Measurements from ENCODE around the gene TAC3.

GRCh38 chr12:57047981-57048380 lies 31.7 kb upstream of the TAC3 start:
- TF ChIP-seq CTCF (conservative IDR thresholded peaks at IDR 0.05; ENCODE audit: low read length) (no peak), EZH2phosphoT487 (IDR thresholded peaks at IDR 0.05; ENCODE audit: borderline replicate concordance, low read depth, low read length) (no peak)

Measured in OCI-LY7 (cell line).